ENCODE data around the gene SAP30.

SAP30 gene

DNA sequence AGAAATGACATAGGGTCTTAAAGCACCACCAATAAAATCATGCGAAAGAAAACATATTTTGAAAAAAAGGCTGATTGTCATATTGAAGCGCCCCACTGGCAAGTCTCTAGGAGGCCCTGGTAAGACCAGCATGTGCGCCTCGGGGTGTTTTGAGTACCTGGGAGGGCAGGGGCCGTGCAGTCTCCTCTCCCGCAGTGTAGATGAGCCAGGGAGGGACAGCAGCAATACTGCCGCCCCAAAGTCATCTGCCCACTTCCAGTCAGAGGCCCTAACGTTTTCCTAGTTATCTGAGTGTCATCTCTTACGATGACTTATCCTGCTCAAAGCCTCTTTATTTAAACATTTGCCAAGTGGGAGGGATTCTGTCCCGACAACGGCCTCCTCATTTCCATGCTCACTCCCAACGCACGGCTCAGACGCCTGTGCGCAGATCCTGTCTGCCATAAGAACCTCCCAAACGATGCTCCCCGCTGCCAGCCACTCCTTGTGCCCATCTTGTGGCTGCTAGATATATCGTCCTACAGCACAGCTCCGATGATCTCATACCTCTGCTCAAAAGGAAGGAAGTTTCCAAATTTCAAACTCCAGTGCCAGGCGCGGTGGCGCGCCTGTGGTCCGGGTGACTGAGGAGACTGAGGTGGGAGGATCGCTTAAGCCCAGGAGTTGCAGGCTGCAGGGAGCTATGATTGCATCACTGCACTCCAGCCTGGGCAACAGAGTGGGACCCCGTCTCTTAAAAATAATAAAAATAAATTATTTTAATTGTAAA, 45.3 kb downstream of the SAP30 start:
- no peak for DNase-seq

GRCh38 chr4:173417833-173418232, 47.1 kb downstream of the SAP30 start:
- DNase-seq = no peak

DNA sequence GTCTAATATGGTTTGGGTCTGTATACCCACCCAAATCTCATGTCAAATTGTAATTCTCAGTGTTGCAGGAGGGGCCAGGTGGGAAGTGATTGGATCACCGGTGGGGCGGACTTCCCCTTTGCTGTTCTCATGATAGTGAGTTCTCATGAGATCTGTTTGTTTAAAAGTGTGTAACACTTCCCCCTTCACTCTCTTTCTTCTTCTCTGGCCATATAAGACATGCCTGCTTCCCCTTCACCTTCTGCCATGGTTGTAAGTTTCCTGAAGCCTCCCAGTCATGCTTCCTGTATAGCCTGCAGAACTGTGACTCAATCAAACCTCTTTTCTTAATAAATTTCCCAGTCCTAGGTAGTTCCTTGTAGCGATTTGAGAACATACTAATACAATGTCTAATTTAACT, 47.9 kb downstream of the SAP30 start:
- DNase-seq = no peak

DNA sequence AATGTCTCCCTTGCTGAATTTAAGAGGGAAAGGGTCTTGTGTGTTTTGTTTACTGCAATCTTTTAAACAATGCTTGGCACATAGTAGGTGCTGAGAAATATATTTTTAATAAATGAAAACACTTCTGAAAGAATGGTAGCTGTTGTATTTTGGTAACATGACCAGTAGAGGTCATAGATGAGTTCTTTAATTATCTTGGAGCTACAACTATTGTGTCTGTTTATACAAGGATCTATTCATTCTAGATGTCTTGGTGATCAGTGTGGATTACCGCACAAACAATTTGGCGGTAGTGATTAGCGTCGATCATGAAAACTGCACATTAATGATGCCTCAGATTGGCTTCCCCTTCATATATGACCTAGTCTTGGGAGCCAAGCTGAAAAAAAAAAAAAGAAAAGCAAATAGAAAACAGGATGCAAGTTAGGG, 49.6 kb downstream of the SAP30 start:
- DNase-seq = peak in 1 of 2 experiments; percentile 15

- DNase-seq = no peak
Measured at GRCh38 chr4:173420801-173421200, 50.0 kb downstream of the SAP30 start.

DNA sequence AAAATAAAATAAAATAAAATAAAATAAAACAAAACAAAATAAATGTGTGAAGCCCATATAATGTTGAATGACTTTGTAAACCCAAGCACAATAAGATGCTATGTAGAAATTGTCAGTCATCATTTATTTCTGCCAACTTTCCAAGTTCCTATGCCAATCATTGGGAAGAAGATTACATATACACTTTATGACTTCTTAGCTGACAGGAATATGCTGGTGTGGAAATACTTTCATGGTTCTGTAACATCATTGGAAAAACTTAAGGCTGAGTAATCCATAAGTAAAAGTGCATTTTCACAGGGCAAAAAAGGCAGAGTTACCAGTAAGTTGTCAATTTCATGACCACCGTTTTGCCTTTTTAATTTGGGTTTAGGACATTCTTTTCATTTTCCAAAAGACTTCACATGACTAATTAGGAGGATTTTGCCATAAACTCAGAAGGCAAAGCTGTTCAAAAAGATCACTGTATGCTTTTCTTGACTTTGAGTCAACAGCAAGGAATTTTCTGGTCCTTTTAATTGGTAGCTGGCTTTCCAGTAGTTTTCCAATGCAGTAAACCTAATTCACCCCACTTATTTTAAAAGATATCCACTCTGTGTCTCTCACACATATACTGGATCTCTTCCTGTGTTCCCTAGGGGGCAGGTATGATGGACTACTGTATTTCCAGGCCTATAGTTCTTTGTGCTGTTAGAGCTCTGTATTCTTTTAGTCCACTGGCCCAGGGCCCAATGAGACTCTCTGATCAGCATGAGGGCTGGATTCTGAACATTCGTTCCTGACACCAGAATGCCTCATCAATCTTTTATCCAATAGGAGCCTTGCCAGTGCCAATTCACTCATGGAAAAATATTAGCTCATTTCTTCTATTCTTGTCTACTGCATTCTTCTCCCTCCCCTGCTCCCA, 54.4 kb downstream of the SAP30 start:
- no peak for DNase-seq

DNA sequence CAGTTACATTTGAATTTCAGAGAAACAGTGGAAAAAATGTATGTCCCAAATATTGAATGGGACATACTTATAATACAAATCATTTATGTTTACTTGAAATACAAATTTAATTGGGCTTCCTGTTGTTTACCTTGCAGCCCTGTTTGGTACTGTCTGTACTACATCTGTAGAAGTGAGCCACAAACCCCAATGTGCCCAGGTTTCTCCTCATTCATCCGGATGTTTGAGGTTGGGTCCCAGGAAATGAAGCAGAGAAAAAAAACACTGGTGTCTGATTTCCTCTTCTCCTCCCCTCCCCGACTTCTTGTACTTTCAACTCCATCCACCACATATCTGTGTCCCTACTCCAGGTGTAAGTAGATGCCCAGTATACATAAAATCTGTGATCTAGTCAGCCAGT, 55.3 kb downstream of the SAP30 start:
- DNase-seq = no peak
